ENCODE data around the gene TMED4.
A peak's percentile ranks its signal among the peaks of the same experiment; 100 is the strongest.

The TMED4 gene

DNA sequence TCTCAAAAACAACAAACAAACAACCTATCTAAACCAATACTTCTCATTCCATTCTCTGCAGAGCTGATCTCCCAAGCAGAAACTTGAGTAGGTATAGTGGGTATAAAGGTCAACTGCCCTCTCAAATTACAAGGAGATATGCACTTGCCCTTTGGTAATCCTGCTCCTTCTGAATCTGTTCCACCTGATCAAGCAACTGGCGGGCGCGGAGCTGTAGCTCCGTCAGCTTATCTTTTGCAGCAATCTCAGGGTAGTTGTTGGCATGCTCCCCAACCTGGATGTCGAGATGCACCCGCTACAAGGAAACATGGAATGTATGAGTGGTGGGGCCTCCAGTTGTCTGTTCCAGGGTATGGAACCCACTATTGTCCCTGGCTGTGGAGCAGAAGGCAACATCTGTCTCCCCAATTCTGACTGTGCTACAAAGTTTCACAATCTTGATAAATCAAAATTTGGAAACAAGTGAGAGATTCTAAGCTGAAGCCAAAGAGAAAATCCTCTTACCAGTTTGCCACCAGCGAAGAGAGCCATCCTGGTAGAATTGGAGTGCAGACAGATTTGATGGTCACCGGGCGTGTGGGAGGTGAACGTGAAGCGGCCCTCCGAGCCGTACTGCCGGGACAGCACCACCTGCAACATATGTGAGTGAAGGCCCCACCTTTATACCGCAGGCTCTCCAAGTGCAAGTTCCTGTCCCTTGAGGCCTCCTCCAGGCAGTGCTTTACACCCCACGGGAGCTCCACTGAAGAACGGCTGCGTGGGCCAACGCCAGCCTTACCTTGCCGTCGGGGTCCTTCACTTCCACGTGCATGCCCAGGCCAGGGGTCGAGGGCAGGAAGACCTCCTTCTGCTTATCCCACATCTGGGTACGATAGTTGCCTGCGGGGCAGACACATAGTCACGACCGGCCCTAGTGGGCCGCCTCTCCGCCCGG, 819 bp downstream of the TMED4 start:
- Histone ChIP-seq H3K9ac (ENCODE audit: low read depth, low read length) (peak overlapping the region; percentile 74), H3K27ac (ENCODE audit: low read depth, low read length) (peak overlapping the region; percentile 74), H3K4me1 (ENCODE audit: control insufficient read depth, insufficient read depth, low read length) (peaks cover 4% of the 10 kb centered on the region; the same call in 1 of the 2 replicates), H3K9me3 (ENCODE audit: control insufficient read depth, insufficient read depth, low read length) (no peaks in the 10 kb centered on the region), H3K27me3 (ENCODE audit: control insufficient read depth, insufficient read depth, low read length) (no peaks in the 10 kb centered on the region), H3K4me3 (ENCODE audit: low read depth, low read length) (peak overlapping the region; percentile 84), H3K36me3 (ENCODE audit: control insufficient read depth, insufficient read depth, low read length) (peaks cover 35% of the 10 kb centered on the region)

DNA sequence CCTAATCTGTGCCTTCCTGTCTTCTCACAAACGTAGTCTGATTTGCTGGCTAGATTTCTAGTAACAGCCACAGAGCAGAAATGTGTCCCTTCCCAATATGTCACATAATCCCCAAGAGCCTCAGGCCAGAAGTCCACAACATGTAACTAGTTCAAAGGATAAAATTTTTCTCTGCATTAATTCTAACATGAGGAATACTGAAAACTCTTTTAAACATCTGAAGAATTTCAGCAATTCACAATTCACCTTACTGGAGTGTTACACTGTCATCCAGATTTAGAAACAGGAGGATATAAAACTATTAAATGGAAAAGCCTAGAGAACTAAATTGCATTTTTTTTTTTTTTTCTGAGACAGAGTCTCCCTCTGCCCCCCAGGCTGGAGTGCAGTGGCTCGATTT, 5.8 kb downstream of the TMED4 start:
- Histone ChIP-seq H3K36me3 (ENCODE audit: control insufficient read depth, insufficient read depth, low read length) (peaks cover 65% of the 10 kb centered on the region), H3K4me3 (ENCODE audit: low read depth, low read length) (no peak overlapping the region), H3K9me3 (ENCODE audit: control insufficient read depth, insufficient read depth, low read length) (no peaks in the 10 kb centered on the region), H3K9ac (ENCODE audit: low read depth, low read length) (no peak overlapping the region), H3K4me1 (ENCODE audit: control insufficient read depth, insufficient read depth, low read length) (peaks cover 19% of the 10 kb centered on the region), H3K27me3 (ENCODE audit: control insufficient read depth, insufficient read depth, low read length) (no peaks in the 10 kb centered on the region), H3K27ac (ENCODE audit: low read depth, low read length) (no peak overlapping the region)

DNA sequence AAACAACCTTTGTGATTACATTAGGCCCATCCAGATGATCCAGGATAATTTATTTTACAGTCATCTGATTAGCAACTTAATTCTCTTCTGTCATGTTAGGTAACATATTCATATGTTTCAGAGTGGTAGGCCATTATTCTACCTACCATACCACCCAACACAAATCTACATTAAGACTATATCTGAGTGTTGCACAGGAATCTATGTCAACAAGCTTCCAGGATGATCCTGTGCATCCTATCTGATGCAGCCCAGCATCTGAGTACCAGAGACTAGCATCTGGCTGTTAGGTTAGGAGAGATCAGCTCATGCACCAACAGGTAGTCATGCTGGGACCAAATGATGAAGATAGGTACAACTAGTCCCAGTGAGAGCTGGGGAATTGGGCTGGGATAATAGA, 7.0 kb downstream of the TMED4 start:
- Histone ChIP-seq H3K36me3 (ENCODE audit: control insufficient read depth, insufficient read depth, low read length) (peaks cover 70% of the 10 kb centered on the region), H3K27ac (ENCODE audit: low read depth, low read length) (no peak overlapping the region), H3K9me3 (ENCODE audit: control insufficient read depth, insufficient read depth, low read length) (no peaks in the 10 kb centered on the region), H3K4me3 (ENCODE audit: low read depth, low read length) (peak overlapping the region; percentile 89), H3K9ac (ENCODE audit: low read depth, low read length) (no peak overlapping the region), H3K27me3 (ENCODE audit: control insufficient read depth, insufficient read depth, low read length) (no peaks in the 10 kb centered on the region), H3K4me1 (ENCODE audit: control insufficient read depth, insufficient read depth, low read length) (peaks cover 15% of the 10 kb centered on the region)

DNA sequence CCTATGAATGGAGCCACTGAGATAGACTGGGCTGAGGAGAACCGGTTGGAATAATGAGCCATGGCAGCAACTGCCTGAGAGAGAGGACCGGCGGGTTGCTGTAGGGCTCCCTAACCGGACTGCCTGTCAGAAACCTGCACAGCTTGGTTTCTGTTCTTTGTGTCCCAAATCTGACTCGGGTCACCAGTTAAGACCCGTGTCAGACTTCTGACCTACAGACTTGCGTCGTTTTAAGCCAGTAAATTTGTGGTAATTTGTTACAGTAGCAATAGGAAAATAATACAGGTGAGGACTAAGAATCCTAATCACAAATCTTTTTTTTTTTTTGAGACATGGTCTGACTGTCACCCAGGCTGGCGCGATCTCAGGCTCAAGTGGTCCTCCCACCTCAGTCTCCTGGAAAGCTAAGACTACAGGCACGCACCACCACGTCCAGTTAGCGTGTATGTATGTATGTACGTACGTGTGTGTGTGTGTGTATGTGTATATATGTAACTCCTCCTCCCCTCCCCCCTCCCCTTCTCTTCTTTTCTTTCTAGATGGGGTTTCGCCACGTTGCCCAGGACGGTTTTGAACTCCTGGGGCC, 7.7 kb downstream of the TMED4 start:
- H3K36me3 ChIP-seq (ENCODE audit: control insufficient read depth, insufficient read depth, low read length): peaks cover 70% of the 10 kb centered on the region
- no peaks in the 10 kb centered on the region for H3K9me3 ChIP-seq (ENCODE audit: control insufficient read depth, insufficient read depth, low read length)
- peak overlapping the region; percentile 89 for H3K4me3 ChIP-seq (ENCODE audit: low read depth, low read length)
- no peaks in the 10 kb centered on the region for H3K27me3 ChIP-seq (ENCODE audit: control insufficient read depth, insufficient read depth, low read length)
- peak overlapping the region; percentile 91 for H3K9ac ChIP-seq (ENCODE audit: low read depth, low read length)
- peak overlapping the region; percentile 86 for H3K27ac ChIP-seq (ENCODE audit: low read depth, low read length)
- peaks cover 15% of the 10 kb centered on the region for H3K4me1 ChIP-seq (ENCODE audit: control insufficient read depth, insufficient read depth, low read length)

DNA sequence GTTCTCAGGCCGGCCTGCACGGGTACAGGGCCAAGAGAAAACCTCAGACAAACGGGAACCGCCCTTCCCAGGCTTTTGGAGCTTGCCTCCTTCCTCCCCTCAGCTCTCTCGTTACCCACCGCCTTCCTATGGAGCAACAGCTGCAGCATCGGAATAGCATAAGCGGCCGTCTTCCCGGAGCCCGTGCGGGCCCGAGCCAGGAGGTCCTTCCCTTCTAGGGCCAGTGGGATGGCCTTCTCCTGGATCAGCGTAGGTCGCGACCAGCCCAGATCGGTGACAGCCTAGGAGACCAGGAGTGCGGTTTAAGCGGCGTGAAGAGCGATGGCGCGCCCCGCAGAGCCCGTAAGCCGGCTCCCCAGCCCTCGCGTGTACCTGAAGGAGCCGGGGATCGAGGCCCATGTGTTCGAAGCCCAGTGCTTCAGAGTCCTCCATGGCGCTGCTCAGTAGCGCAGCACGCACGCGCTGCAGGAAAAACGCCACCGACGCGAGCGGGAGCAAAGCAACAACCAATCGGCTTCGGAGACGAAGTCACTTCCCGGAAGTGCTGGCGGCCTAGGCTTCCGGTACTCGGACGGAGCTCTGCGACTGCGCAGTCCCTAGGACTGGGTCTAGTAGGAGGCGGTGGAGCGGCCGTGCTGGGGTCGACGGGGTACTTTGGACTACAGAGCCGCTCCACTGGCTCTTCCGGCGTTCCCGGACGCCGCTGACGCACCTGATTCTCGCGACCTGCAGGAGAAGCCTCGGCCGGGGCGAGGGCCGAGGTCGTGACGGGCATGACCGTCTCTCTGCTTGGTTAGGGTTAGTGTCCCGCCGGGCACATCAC, 8.4 kb downstream of the TMED4 start, which contains the start of gene DDX56:
Gene DDX56 (minus strand): TSS at position 445 of the 823 bp plus-strand sequence. CDS start 13 bp downstream, at position 432.
- no peaks in the 10 kb centered on the region for H3K9me3 ChIP-seq (ENCODE audit: control insufficient read depth, insufficient read depth, low read length)

DNA sequence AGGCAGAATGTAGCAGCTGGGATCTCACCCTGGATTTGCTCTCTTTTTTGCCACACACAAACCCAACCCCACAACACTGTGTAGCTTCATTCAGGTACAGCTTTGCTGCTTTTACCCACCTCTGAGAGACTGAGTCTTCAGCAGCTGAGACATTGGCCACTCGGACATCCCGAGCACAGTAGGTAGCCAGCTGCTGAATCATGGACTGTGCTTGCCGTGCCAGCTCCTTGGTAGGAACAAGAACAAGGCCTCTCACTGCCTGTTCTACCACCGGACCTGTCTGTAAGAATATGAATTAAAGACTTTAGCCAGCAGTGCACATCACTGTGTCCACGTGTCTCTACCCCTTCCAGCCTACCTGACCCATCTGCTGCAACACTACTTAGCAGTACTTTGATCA, 9.3 kb downstream of the TMED4 start:
- Histone ChIP-seq H3K36me3 (ENCODE audit: control insufficient read depth, insufficient read depth, low read length) (peaks cover 70% of the 10 kb centered on the region), H3K27me3 (ENCODE audit: control insufficient read depth, insufficient read depth, low read length) (no peaks in the 10 kb centered on the region), H3K4me1 (ENCODE audit: control insufficient read depth, insufficient read depth, low read length) (peaks cover 15% of the 10 kb centered on the region), H3K9ac (ENCODE audit: low read depth, low read length) (0 out of 2 replicates have a peak overlapping the region, but pooled peaks have one; percentile 91), H3K9me3 (ENCODE audit: control insufficient read depth, insufficient read depth, low read length) (no peaks in the 10 kb centered on the region), H3K4me3 (ENCODE audit: low read depth, low read length) (peak overlapping the region; percentile 89), H3K27ac (ENCODE audit: low read depth, low read length) (no peak overlapping the region)

More for the DNA sequence above, 8.4 kb downstream of the TMED4 start, which contains the start of gene DDX56:
- H3K9ac ChIP-seq (ENCODE audit: low read depth, low read length): peak within 1 kb of the TSS; percentile 91
- H3K4me1 ChIP-seq (ENCODE audit: control insufficient read depth, insufficient read depth, low read length): peaks cover 15% of the 10 kb centered on the region
- H3K4me3 ChIP-seq (ENCODE audit: low read depth, low read length): peak within 1 kb of the TSS; percentile 89
- H3K27me3 ChIP-seq (ENCODE audit: control insufficient read depth, insufficient read depth, low read length): no peaks in the 10 kb centered on the region
- H3K27ac ChIP-seq (ENCODE audit: low read depth, low read length): peak within 1 kb of the TSS; percentile 86
- peaks cover 70% of the 10 kb centered on the region for H3K36me3 ChIP-seq (ENCODE audit: control insufficient read depth, insufficient read depth, low read length)

DNA sequence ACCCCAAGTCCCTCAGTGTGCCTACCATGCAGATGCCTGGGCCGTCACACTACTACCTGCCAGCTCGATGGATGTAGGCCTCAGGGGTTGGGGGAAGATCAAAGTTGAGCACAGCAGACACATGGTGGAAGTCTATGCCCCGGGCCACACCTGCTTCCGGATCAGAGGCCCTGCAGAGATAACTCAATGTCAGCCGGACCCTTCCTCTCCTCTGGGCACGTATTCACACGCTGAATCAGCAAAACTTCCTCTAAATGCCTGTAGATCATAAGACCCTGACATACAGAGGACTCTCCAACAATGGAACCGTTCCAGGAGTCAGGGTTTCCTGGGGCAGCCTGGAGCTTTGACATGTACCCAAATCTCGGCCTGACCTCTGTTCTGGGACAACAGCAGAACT, 12.1 kb downstream of the TMED4 start:
- H3K4me3 ChIP-seq (ENCODE audit: low read depth, low read length): no peak overlapping the region
- H3K36me3 ChIP-seq (ENCODE audit: control insufficient read depth, insufficient read depth, low read length): peaks cover 80% of the 10 kb centered on the region
- H3K9ac ChIP-seq (ENCODE audit: low read depth, low read length): no peak overlapping the region
- H3K27ac ChIP-seq (ENCODE audit: low read depth, low read length): no peak overlapping the region
- no peaks in the 10 kb centered on the region for H3K9me3 ChIP-seq (ENCODE audit: control insufficient read depth, insufficient read depth, low read length)
- H3K27me3 ChIP-seq (ENCODE audit: control insufficient read depth, insufficient read depth, low read length): no peaks in the 10 kb centered on the region
- H3K4me1 ChIP-seq (ENCODE audit: control insufficient read depth, insufficient read depth, low read length): peaks cover 12% of the 10 kb centered on the region

DNA sequence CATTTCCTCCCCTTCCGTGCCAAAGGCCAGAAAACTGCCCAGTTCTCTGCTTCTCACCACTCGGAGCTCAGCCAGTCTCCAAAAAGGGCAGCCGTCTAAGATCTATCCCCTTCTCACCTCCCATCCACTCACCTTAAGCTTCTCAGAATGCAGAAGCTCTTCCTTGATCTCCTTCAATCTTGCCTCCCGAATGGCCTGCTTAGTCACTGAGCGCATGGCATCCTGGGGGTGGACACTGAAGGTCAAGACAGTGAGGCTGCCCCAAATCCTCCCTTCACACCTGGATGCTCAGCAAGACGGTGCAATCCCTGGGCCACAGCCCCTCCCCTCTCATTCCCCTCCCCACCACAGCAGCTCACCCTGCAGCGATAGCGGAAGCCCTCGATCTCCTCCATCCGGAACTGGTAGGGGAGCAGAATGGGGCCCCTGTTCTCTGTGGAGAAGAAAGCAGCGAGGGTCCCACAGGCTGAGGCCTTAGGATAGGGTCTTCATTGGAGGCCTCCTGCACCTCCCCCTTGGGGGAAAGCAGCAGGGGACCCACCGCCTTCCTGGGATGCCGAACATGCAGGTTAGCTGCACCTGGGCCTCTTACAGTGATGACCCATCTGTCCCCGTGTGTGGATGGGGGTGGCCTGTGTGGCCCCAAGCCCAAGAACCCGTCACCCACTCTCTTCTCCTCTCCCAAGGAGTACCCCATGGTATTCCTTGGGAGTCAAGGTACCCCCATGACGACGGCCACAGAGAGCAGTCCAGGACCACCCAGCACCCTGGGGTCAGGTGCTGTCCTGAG, 13.1 kb downstream of the TMED4 start:
- peaks cover 88% of the 10 kb centered on the region for H3K36me3 ChIP-seq (ENCODE audit: control insufficient read depth, insufficient read depth, low read length)
- H3K4me1 ChIP-seq (ENCODE audit: control insufficient read depth, insufficient read depth, low read length): peaks cover 4% of the 10 kb centered on the region; the same call in 1 of the 2 replicates
- H3K9me3 ChIP-seq (ENCODE audit: control insufficient read depth, insufficient read depth, low read length): no peaks in the 10 kb centered on the region
- H3K9ac ChIP-seq (ENCODE audit: low read depth, low read length): no peak overlapping the region
- H3K27me3 ChIP-seq (ENCODE audit: control insufficient read depth, insufficient read depth, low read length): no peaks in the 10 kb centered on the region
- H3K27ac ChIP-seq (ENCODE audit: low read depth, low read length): no peak overlapping the region
- H3K4me3 ChIP-seq (ENCODE audit: low read depth, low read length): no peak overlapping the region

DNA sequence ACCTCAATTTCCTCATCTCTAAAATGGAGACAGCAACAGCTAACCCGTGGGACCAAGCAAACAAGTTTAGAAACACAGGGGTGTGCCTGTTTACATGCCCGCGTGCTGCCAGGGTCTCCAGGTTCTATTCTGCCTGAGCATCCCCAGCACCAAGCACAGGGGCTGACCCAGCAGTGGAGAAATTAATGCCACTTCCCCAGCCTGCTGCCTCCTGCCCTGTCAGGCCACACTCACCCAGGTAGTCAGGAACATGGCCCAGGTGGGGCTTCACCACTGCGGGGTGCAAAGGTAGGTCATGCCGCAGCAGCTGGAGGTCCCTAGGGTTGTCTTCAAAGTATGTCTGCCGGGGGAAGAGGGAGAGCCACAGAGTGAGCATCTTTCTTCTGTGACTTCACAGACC, 14.1 kb downstream of the TMED4 start:
- H3K36me3 ChIP-seq (ENCODE audit: control insufficient read depth, insufficient read depth, low read length): peaks cover 86% of the 10 kb centered on the region
- no peak overlapping the region for H3K9ac ChIP-seq (ENCODE audit: low read depth, low read length)

DNA sequence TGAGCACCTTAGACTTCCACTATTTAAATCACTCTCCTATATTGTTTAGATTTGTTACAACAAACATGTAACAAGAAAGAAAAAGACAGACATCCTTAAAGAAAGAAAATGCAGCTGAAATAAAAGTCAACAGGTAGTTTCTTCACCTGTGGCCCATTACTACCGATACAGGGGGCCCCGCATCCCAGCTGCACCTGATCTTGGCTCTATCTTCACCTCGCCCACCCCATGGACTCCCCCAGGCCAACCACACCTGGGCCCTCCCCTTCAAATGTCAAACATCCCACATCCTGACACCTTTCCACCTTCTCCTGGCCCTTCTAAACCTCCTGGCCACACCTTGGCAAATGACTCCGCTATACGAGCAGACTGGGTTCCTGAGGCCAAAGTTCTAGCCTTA, 15.4 kb downstream of the TMED4 start:
- H3K4me1 ChIP-seq (ENCODE audit: control insufficient read depth, insufficient read depth, low read length): no peaks in the 10 kb centered on the region
- H3K9ac ChIP-seq (ENCODE audit: low read depth, low read length): no peak overlapping the region
- H3K27ac ChIP-seq (ENCODE audit: low read depth, low read length): no peak overlapping the region
- no peaks in the 10 kb centered on the region for H3K27me3 ChIP-seq (ENCODE audit: control insufficient read depth, insufficient read depth, low read length)
- H3K4me3 ChIP-seq (ENCODE audit: low read depth, low read length): no peak overlapping the region
- peaks cover 74% of the 10 kb centered on the region for H3K36me3 ChIP-seq (ENCODE audit: control insufficient read depth, insufficient read depth, low read length)
- H3K9me3 ChIP-seq (ENCODE audit: control insufficient read depth, insufficient read depth, low read length): no peaks in the 10 kb centered on the region

More for the DNA sequence above, 14.1 kb downstream of the TMED4 start:
- no peaks in the 10 kb centered on the region for H3K9me3 ChIP-seq (ENCODE audit: control insufficient read depth, insufficient read depth, low read length)
- H3K27ac ChIP-seq (ENCODE audit: low read depth, low read length): no peak overlapping the region
- H3K27me3 ChIP-seq (ENCODE audit: control insufficient read depth, insufficient read depth, low read length): no peaks in the 10 kb centered on the region
- no peak overlapping the region for H3K4me3 ChIP-seq (ENCODE audit: low read depth, low read length)
- H3K4me1 ChIP-seq (ENCODE audit: control insufficient read depth, insufficient read depth, low read length): peaks cover 3% of the 10 kb centered on the region; the same call in 1 of the 2 replicates

Data from HUES48 (cell line).